Astrocyte of the spinal cord (primary cell): Measurements from ENCODE around the gene CHMP6.
A peak's percentile ranks its signal among the peaks of the same experiment; 100 is the strongest.

Source experiments
- DNase-seq: peaks from one replicate; pipeline ENCODE4 v3.0.0; 2011; ENCODE audit warnings: low read depth, low spot score
- H3K4me3 ChIP-seq: 2 replicates; pipeline ENCODE4 v1.5.1; 2011; ENCODE audit warnings: low read depth, mild to moderate bottlenecking, low read length, moderate library complexity
- CTCF ChIP-seq: IDR thresholded peaks from 2 replicates; pipeline ENCODE4 v1.5.1; 2012; ENCODE audit warnings: low read depth, mild to moderate bottlenecking, low read length, inconsistent platforms
- in situ Hi-C: cut with HindIII; loops from 2 replicates; pipeline ENCODE4 v1.10.0; 2017; ENCODE audit warnings: low sequenced_read_pairs

Gene CHMP6

GRCh38 chr17:80992948-80993624, 1.4 kb downstream of the CHMP6 start:
- no peak for DNase-seq
- peak overlapping the region; percentile 47 for H3K4me3 ChIP-seq
- no peak for TF ChIP-seq CTCF
- in situ Hi-C loops, result no loop called here

- H3K4me3 ChIP-seq, result no peak overlapping the region
- TF ChIP-seq CTCF, result no peak
- no peak for DNase-seq
- in situ Hi-C loops, result no loop called here
Observed at GRCh38 chr17:80995131-80995530, 3.5 kb downstream of the CHMP6 start.

- H3K4me3 ChIP-seq, result no peak overlapping the region
- TF ChIP-seq CTCF, result no peak
- in situ Hi-C loops, result no loop called here
- no peak for DNase-seq
Observed at GRCh38 chr17:80996422-80997305, 5.0 kb downstream of the CHMP6 start.

DNA sequence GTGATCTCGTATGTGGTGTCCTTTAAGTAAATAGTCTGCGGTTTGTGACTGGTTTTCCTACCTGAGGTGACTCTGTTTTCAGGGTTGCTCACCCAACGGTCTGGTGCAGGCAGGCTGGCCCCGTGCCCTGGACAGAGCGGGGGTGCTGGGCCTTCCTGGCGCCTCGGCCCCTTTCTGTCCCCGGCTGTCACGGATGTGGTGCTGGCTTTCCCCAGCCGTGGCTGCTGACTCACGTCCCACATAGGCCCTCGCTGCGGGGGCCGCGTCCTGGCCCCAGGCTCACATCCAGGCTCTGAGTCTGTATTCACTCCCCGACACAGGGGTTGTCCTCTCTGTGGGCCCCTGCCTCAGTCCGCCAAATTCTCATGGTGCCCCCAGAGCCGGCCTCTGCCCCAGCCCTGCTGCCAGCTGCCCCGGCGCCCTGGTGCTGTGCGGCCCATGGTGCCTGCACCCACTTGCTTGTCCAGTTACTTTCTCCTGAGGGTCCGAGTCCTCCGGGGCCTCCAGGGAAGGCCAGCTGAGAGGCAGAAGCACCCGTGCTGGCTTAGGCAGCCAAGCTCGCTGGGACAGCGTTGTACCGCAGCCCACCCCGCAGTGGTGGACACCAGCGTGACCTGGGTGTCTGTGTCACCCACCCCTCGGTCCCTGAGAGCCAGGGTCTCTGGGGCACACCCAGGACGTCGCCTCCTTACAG, 5.9 kb downstream of the CHMP6 start:
- in situ Hi-C loops, result no loop called here
- no peak for TF ChIP-seq CTCF
- H3K4me3 ChIP-seq, result no peak overlapping the region
- DNase-seq, result peak; percentile 50

DNA sequence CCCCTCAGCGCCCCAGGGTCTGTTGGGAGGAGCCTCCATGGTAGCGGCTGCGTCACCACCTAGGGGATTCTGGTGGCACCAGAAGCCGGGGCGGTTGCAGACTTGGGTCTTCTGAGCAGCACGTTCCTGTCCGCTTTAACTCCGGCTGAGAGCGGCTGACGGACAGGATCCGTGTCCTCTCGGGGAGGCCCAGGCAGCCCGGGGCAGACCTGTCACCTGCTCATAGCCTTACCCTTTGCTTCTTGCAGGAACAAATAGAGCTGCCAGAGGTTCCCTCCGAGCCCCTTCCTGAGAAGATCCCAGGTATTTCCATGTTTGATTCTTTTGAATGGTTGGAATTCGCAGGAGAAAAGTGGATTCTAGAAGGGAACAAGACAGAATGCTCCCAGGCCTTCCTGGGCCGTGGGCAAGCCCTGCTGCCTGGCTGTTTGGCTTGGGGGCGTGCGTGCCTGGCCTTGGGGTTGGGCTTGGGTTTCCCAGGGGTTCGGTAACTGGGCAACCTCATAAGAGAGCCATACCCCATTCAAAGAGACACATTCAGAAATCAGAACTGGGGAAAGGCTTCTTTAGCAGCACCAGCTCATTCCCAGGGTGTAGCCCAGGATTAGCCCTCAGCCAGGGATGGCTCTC, 6.6 kb downstream of the CHMP6 start:
- in situ Hi-C loops, result no loop called here
- H3K4me3 ChIP-seq, result no peak overlapping the region
- no peak for TF ChIP-seq CTCF
- DNase-seq, result no peak
